ENCODE measurements around the gene ECT2L. TPM values are rescaled to one million over a fixed set of nuclear protein-coding genes. Genes with fewer than 3 reads are reported as not detected.

The ECT2L gene
- total RNA-seq, 1 experiment from 2014 or later = not detected

- TF ChIP-seq CTCF (IDR thresholded peaks at IDR 0.05 in 2 of 3, conservative IDR thresholded peaks at IDR 0.05 in 1 of 3; ENCODE audit: borderline replicate concordance in 1 of 3, insufficient read depth in 1 of 3, low read depth in 2 of 3, low read length in 2 of 3) (no peak), CBX3 (IDR thresholded peaks at IDR 0.05; ENCODE audit: low read depth) (no peak)
Measured at GRCh38 chr6:138796771-138797170, 884 bp downstream of the ECT2L start (continued).

GRCh38 chr6:138797806-138798446 lies 2.0 kb downstream of the ECT2L start:
- Histone ChIP-seq H3K79me2 (ENCODE audit: insufficient read depth, low read length) (no peaks in the 10 kb centered on the region), H3K4me2 (ENCODE audit: low read length) (no peak overlapping the region), H2AFZ (ENCODE audit: low read depth, low read length, poor library complexity, severe bottlenecking) (no peak overlapping the region), H3K36me3 (ENCODE audit: control insufficient read depth in 1 of 2, insufficient read depth in 2 of 2, low read length in 2 of 2) (no peaks in the 10 kb centered on the region), H4K20me1 (ENCODE audit: insufficient read depth) (no peaks in the 10 kb centered on the region), H3K9ac (ENCODE audit: low read length) (no peak overlapping the region), H3K27me3 (ENCODE audit: insufficient read depth, low read length) (no peaks in the 10 kb centered on the region), H3K4me3 (replicated peaks in 1 of 2; ENCODE audit: low read depth in 1 of 2, low read length in 2 of 2) (no peak overlapping the region), H3K9me3 (ENCODE audit: control insufficient read depth in 1 of 2, insufficient read depth in 1 of 2, low read depth in 1 of 2, low read length in 2 of 2) (no peaks in the 10 kb centered on the region), H3K9me2 (ENCODE audit: insufficient read depth) (no peaks in the 10 kb centered on the region), H3K4me1 (ENCODE audit: control insufficient read depth in 1 of 2, insufficient read depth in 2 of 2, low read length in 2 of 2) (peaks cover 0 to 4% of the 10 kb centered on the region in 2 experiments; a peak in 1 of 4 replicates), H3K27ac (ENCODE audit: low read depth, low read length) (no peak overlapping the region)
- no peak for DNase-seq (ENCODE audit: low read depth, low spot score)
- TF ChIP-seq RAD21 (IDR thresholded peaks at IDR 0.05; ENCODE audit: low read depth) (no peak), SIN3A (IDR thresholded peaks at IDR 0.05; ENCODE audit: low read depth) (no peak), ELF1 (IDR thresholded peaks at IDR 0.05; ENCODE audit: borderline replicate concordance, low read depth) (no peak), EZH2 (IDR thresholded peaks at IDR 0.05) (no peak)
- no peak for ATAC-seq
- ChIA-PET CTCF (no interaction called here), RAD21 (ENCODE audit: low non-redundant PET in 1 of 2, low total read pairs in 2 of 2, uncharacterized antibody in 2 of 2, unreplicated experiment in 2 of 2) (no interaction called here), POLR2A (no interaction called here)
- intact Hi-C loops (cut with micrococcal nuclease) = no loop called here
- BruUV-seq (replicated peaks) = no TSS peak
